ENCODE measurements around the gene SMG6.

Gene SMG6

GRCh38 chr17:2022647-2023240, 280.8 kb downstream of the SMG6 start:
- no peak overlapping the region for H3K23ac ChIP-seq (ENCODE audit: low read length in 2 of 2)
- no peak overlapping the region for H2BK12ac ChIP-seq (ENCODE audit: low read length in 2 of 2)
- DNase-seq: no peak
- H3K27ac ChIP-seq (ENCODE audit: low read length, poor library complexity, severe bottlenecking): no peak overlapping the region
- H3K4me3 ChIP-seq (ENCODE audit: insufficient read depth in 1 of 2, low read depth in 1 of 2, low read length in 2 of 2): no peak overlapping the region
- no peak overlapping the region for H4K91ac ChIP-seq (ENCODE audit: low read length)
- no peak overlapping the region for H3K4ac ChIP-seq (ENCODE audit: low read depth in 1 of 2, low read length in 2 of 2)
- H2AK5ac ChIP-seq (ENCODE audit: low read length, severe bottlenecking): no peak overlapping the region
- H3K36me3 ChIP-seq (ENCODE audit: control insufficient read depth in 1 of 2, insufficient read depth in 2 of 2, low read depth in 1 of 2, low read length in 2 of 2): no peaks in the 10 kb centered on the region
- no peak overlapping the region for H2AFZ ChIP-seq (ENCODE audit: low read depth, low read length)
- no peaks in the 10 kb centered on the region for H3K9me3 ChIP-seq (ENCODE audit: control insufficient read depth, low read length)
- WGBS: 90% methylated on average over 15 of the region's 15 CpGs
- no peak overlapping the region for H3K18ac ChIP-seq (ENCODE audit: low read depth in 1 of 2, low read length in 2 of 2)
- H3K4me2 ChIP-seq (ENCODE audit: low read length, poor library complexity, severe bottlenecking): no peak overlapping the region
- H4K8ac ChIP-seq (ENCODE audit: low read length): peak overlapping the region; percentile 53
- no peaks in the 10 kb centered on the region for H3K79me1 ChIP-seq (replicated peaks; ENCODE audit: low read length, poor library complexity, severe bottlenecking)
- H3K14ac ChIP-seq (ENCODE audit: low read length in 2 of 2): no peak overlapping the region
- peaks cover 67 to 80% of the 10 kb centered on the region in 2 experiments for H3K27me3 ChIP-seq (ENCODE audit: control insufficient read depth in 1 of 2, insufficient read depth in 1 of 2, low read length in 2 of 2)
- H2BK120ac ChIP-seq (ENCODE audit: low read depth, low read length): no peak overlapping the region
- H3K4me1 ChIP-seq (ENCODE audit: control insufficient read depth, insufficient read depth, low read depth, low read length): peaks cover 32% of the 10 kb centered on the region
- no peak overlapping the region for H2BK15ac ChIP-seq (ENCODE audit: low read depth, poor library complexity, severe bottlenecking)
- no peak overlapping the region for H2BK5ac ChIP-seq (ENCODE audit: low read depth, low read length, poor library complexity, severe bottlenecking)
- no peak overlapping the region for H3K9ac ChIP-seq (ENCODE audit: low read length)

DNA sequence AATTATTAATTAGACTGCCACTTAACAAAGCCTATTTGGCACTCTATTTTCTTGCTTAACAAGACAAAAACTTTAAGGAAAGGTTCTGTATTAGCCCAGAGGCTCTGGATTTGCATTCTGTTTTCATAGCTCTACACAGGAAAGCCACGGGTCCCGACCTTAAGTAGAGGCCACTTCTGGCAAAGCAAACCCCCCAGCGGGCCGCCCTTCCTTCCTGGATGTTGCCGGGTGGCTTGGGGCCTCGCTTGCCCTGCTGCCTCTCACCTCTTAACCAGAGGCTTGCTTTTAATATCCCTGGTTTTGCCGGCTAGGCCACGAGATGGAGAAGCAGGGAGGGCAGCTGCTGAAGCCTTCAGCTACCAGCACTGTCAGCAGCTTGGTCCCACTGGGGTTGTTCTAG, 282.9 kb downstream of the SMG6 start:
- H4K91ac ChIP-seq (ENCODE audit: low read length): no peak overlapping the region
- no peak overlapping the region for H3K14ac ChIP-seq (ENCODE audit: low read length in 2 of 2)
- no peak overlapping the region for H3K23ac ChIP-seq (ENCODE audit: low read length in 2 of 2)
- H2AK5ac ChIP-seq (ENCODE audit: low read length, severe bottlenecking): no peak overlapping the region
- H3K4ac ChIP-seq (ENCODE audit: low read depth in 1 of 2, low read length in 2 of 2): no peak overlapping the region
- no peak overlapping the region for H3K27ac ChIP-seq (ENCODE audit: low read length, poor library complexity, severe bottlenecking)
- H3K4me2 ChIP-seq (ENCODE audit: low read length, poor library complexity, severe bottlenecking): no peak overlapping the region
- peaks cover 70 to 80% of the 10 kb centered on the region in 2 experiments for H3K27me3 ChIP-seq (ENCODE audit: control insufficient read depth in 1 of 2, insufficient read depth in 1 of 2, low read length in 2 of 2)
- no peak overlapping the region for H2BK12ac ChIP-seq (ENCODE audit: low read length in 2 of 2)
- H2AFZ ChIP-seq (ENCODE audit: low read depth, low read length): no peak overlapping the region
- H2BK15ac ChIP-seq (ENCODE audit: low read depth, poor library complexity, severe bottlenecking): no peak overlapping the region
- H3K9me3 ChIP-seq (ENCODE audit: control insufficient read depth, low read length): no peaks in the 10 kb centered on the region
- H2BK120ac ChIP-seq (ENCODE audit: low read depth, low read length): no peak overlapping the region
- H3K4me3 ChIP-seq (ENCODE audit: insufficient read depth in 1 of 2, low read depth in 1 of 2, low read length in 2 of 2): no peak overlapping the region
- WGBS: 42% methylated on average over 8 of the region's 8 CpGs
- DNase-seq: no peak
- peaks cover 0 to 3% of the 10 kb centered on the region in 2 experiments for H3K36me3 ChIP-seq (ENCODE audit: control insufficient read depth in 1 of 2, insufficient read depth in 2 of 2, low read depth in 1 of 2, low read length in 2 of 2)
- no peak overlapping the region for H3K9ac ChIP-seq (ENCODE audit: low read length)
- peaks cover 39% of the 10 kb centered on the region for H3K4me1 ChIP-seq (ENCODE audit: control insufficient read depth, insufficient read depth, low read depth, low read length)
- H2BK5ac ChIP-seq (ENCODE audit: low read depth, low read length, poor library complexity, severe bottlenecking): no peak overlapping the region
- H3K18ac ChIP-seq (ENCODE audit: low read depth in 1 of 2, low read length in 2 of 2): no peak overlapping the region
- no peaks in the 10 kb centered on the region for H3K79me1 ChIP-seq (replicated peaks; ENCODE audit: low read length, poor library complexity, severe bottlenecking)
- H4K8ac ChIP-seq (ENCODE audit: low read length): no peak overlapping the region

- Histone ChIP-seq H3K23ac (ENCODE audit: low read length in 2 of 2) (no peak overlapping the region), H3K9me3 (ENCODE audit: control insufficient read depth, low read length) (no peaks in the 10 kb centered on the region), H3K79me1 (replicated peaks; ENCODE audit: low read length, poor library complexity, severe bottlenecking) (no peaks in the 10 kb centered on the region), H3K9ac (ENCODE audit: low read length) (no peak overlapping the region), H3K36me3 (ENCODE audit: control insufficient read depth in 1 of 2, insufficient read depth in 2 of 2, low read depth in 1 of 2, low read length in 2 of 2) (peaks cover 0 to 3% of the 10 kb centered on the region in 2 experiments), H2BK12ac (ENCODE audit: low read length in 2 of 2) (no peak overlapping the region), H2AK5ac (ENCODE audit: low read length, severe bottlenecking) (no peak overlapping the region), H3K4me3 (ENCODE audit: insufficient read depth in 1 of 2, low read depth in 1 of 2, low read length in 2 of 2) (no peak overlapping the region), H4K91ac (ENCODE audit: low read length) (no peak overlapping the region), H2BK15ac (ENCODE audit: low read depth, poor library complexity, severe bottlenecking) (no peak overlapping the region), H3K18ac (ENCODE audit: low read depth in 1 of 2, low read length in 2 of 2) (no peak overlapping the region), H3K4me1 (ENCODE audit: control insufficient read depth, insufficient read depth, low read depth, low read length) (peaks cover 29% of the 10 kb centered on the region), H2AFZ (ENCODE audit: low read depth, low read length) (no peak overlapping the region), H3K27ac (ENCODE audit: low read length, poor library complexity, severe bottlenecking) (no peak overlapping the region), H4K8ac (ENCODE audit: low read length) (no peak overlapping the region), H2BK5ac (ENCODE audit: low read depth, low read length, poor library complexity, severe bottlenecking) (no peak overlapping the region), H3K4me2 (ENCODE audit: low read length, poor library complexity, severe bottlenecking) (no peak overlapping the region), H2BK120ac (ENCODE audit: low read depth, low read length) (no peak overlapping the region), H3K14ac (ENCODE audit: low read length in 2 of 2) (no peak overlapping the region), H3K4ac (ENCODE audit: low read depth in 1 of 2, low read length in 2 of 2) (no peak overlapping the region), H3K27me3 (ENCODE audit: control insufficient read depth in 1 of 2, insufficient read depth in 1 of 2, low read length in 2 of 2) (peaks cover 76 to 86% of the 10 kb centered on the region in 2 experiments)
- no peak for DNase-seq
- WGBS: 89% methylated on average over 8 of the region's 8 CpGs
Measured at GRCh38 chr17:2019723-2020122, 283.9 kb downstream of the SMG6 start.

DNA sequence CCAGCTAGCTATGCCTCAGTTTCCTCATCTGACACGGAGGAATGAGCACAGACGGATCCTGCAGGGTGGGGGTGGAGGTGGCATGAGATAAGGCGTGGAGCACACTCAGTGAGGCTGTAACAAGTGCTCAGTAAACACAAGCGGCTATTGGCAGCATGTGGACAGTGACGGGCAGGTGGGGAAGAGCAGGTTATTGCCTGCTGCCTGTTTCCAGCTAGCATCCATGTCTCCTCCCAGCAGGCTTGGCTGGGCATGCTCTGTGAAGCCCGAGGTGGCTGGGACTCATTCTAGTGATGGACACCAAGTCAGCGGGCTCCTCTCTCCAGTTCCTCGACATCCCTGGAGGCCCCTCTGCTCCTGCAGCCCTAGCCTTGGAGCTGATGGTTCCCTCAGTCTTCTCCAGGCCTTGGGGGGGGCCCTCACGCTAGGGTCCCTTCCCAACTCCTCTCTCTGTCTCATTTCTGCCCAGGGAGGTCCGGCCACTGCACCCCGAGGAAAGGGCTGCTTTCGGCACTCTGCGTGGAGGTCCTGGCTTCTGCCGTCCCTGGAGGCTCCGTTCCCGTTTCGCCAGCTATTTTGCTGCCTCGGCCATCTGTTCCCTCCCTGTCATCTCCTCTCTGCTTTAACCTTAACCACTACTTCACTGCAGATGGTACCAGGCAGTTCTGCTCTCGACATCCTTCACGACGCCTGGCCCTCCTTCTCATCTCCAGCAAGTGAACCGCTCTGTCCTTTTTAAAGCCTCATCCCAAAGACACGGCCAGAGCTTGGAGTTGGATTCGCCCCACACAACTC, 284.7 kb downstream of the SMG6 start:
- Histone ChIP-seq H4K8ac (ENCODE audit: low read length) (no peak overlapping the region), H4K91ac (ENCODE audit: low read length) (no peak overlapping the region), H2AK5ac (ENCODE audit: low read length, severe bottlenecking) (no peak overlapping the region), H3K9me3 (ENCODE audit: control insufficient read depth, low read length) (no peaks in the 10 kb centered on the region), H2BK12ac (ENCODE audit: low read length in 2 of 2) (no peak overlapping the region), H3K27me3 (ENCODE audit: control insufficient read depth in 1 of 2, insufficient read depth in 1 of 2, low read length in 2 of 2) (peaks cover 70 to 82% of the 10 kb centered on the region in 2 experiments), H3K4me1 (ENCODE audit: control insufficient read depth, insufficient read depth, low read depth, low read length) (peaks cover 22% of the 10 kb centered on the region), H3K79me1 (replicated peaks; ENCODE audit: low read length, poor library complexity, severe bottlenecking) (no peaks in the 10 kb centered on the region), H2BK15ac (ENCODE audit: low read depth, poor library complexity, severe bottlenecking) (no peak overlapping the region), H3K4me3 (ENCODE audit: insufficient read depth in 1 of 2, low read depth in 1 of 2, low read length in 2 of 2) (no peak overlapping the region), H2BK120ac (ENCODE audit: low read depth, low read length) (no peak overlapping the region), H3K23ac (ENCODE audit: low read length in 2 of 2) (peak overlapping the region in 1 of 2 experiments; percentile 74), H3K27ac (ENCODE audit: low read length, poor library complexity, severe bottlenecking) (no peak overlapping the region), H2AFZ (ENCODE audit: low read depth, low read length) (no peak overlapping the region), H3K14ac (ENCODE audit: low read length in 2 of 2) (peak overlapping the region in 1 of 2 experiments; percentile 48), H3K9ac (ENCODE audit: low read length) (no peak overlapping the region), H3K4me2 (ENCODE audit: low read length, poor library complexity, severe bottlenecking) (no peak overlapping the region), H2BK5ac (ENCODE audit: low read depth, low read length, poor library complexity, severe bottlenecking) (no peak overlapping the region), H3K36me3 (ENCODE audit: control insufficient read depth in 1 of 2, insufficient read depth in 2 of 2, low read depth in 1 of 2, low read length in 2 of 2) (peaks cover 0 to 3% of the 10 kb centered on the region in 2 experiments), H3K18ac (ENCODE audit: low read depth in 1 of 2, low read length in 2 of 2) (no peak overlapping the region), H3K4ac (ENCODE audit: low read depth in 1 of 2, low read length in 2 of 2) (no peak overlapping the region)
- no peak for DNase-seq
- 88% methylated on average over 24 of the region's 24 CpGs for WGBS
